Esophagus muscularis mucosa (tissue), 4 donors: Measurements from ENCODE around the gene PREP. TPM values are rescaled to one million over a fixed set of nuclear protein-coding genes. Genes with fewer than 3 reads are reported as not detected.
A peak's percentile ranks its signal among the peaks of the same experiment; 100 is the strongest.

Source experiments
- DNase-seq: peaks from one replicate; pipeline ENCODE4 v3.0.0-alpha.2; 2017; ENCODE audit errors: extremely low spot score
- H3K27ac ChIP-seq, 4 donors: fragments of 200-600 bp; sonication (generic); replicated peaks in 1 of 4; 1 replicate in 3 of 4; 2 replicates in 1 of 4; pipeline ENCODE4 v1.5.1; 2016 to 2019; ENCODE audit warnings: mild to moderate bottlenecking in 1 of 4
- H3K27me3 ChIP-seq, 4 donors: fragments of 200-600 bp; sonication (generic); one replicate each; pipeline versions ENCODE4 v1.5.1 to v1.6.0; 2016 to 2019
- H3K36me3 ChIP-seq, 4 donors: fragments of 200-600 bp; sonication (generic); one replicate each; pipeline ENCODE4 v1.5.1; 2016 to 2019
- H3K4me1 ChIP-seq, 4 donors: fragments of 200-600 bp; sonication (generic); one replicate each; pipeline ENCODE4 v1.5.1; 2016 to 2019
- H3K4me3 ChIP-seq, 4 donors: fragments of 200-600 bp; sonication (generic); 1 replicate in 2 of 4; 2 replicates in 2 of 4; pipeline ENCODE4 v1.5.1; 2016 to 2019; ENCODE audit warnings: mild to moderate bottlenecking in 4 of 4, moderate library complexity in 1 of 4
- H3K9me3 ChIP-seq, 4 donors: fragments of 200-600 bp; sonication (generic); 1 replicate in 3 of 4; 2 replicates in 1 of 4; pipeline ENCODE4 v1.5.1; 2016 to 2019
- EP300 ChIP-seq: sonication (generic); formaldehyde crosslinking; IDR thresholded peaks from one replicate; pipeline ENCODE4 v1.6.1; 2017; ENCODE audit warnings: antibody characterized with exemption
- POLR2A ChIP-seq: fragments of 450-650 bp; IDR thresholded peaks from one replicate; pipeline ENCODE4 v1.6.1; 2017; ENCODE audit warnings: antibody characterized with exemption, moderate library complexity, mild to moderate bottlenecking, low read depth
- POLR2AphosphoS5 ChIP-seq, 2 donors: sonication (generic); formaldehyde crosslinking; IDR thresholded peaks; one replicate each; pipeline ENCODE4 v1.6.1; 2017; ENCODE audit warnings: antibody characterized with exemption in 2 of 2
- WGBS: methylation state at CpG from one replicate; pipeline ENCODE4 v1.1.5; 2018; 5-methylcytosine and 5-hydroxymethylcytosine counted together
- intact Hi-C: fragments of 100-400 bp; cut with DNase I; formaldehyde crosslinking; loops from one replicate; pipeline ENCODE4 v1.15.1; 2023
- total RNA-seq, 4 donors: library from RNA; depleted of rRNA; stranded (reverse); fragments of >200 nt; gene quantifications; one replicate each; pipeline versions ENCODE4 v1.1.0 to v1.2.1, GENCODE V29; 2016
- TF ChIP-seq, protein P1 (sequence below), 3 experiments: fragments of 200-600 bp in 2 of 3; fragments of 450-650 bp in 1 of 3; sonication (generic) in 2 of 3; IDR thresholded peaks; one replicate each; pipeline ENCODE4 v1.5.1; 2017 to 2019; ENCODE audit warnings: antibody characterized with exemption in 3 of 3, mild to moderate bottlenecking in 2 of 3, moderate library complexity in 1 of 3

Gene PREP
- total RNA-seq, 4 donors from 2014 or later, result 17.9 to 21.6 (median 19.0) TPM

- TF ChIP-seq POLR2A (no peak), EP300 (no peak), POLR2AphosphoS5 (IDR thresholded peaks at IDR 0.05) (no peak)
- TF ChIP-seq, protein P1, sequence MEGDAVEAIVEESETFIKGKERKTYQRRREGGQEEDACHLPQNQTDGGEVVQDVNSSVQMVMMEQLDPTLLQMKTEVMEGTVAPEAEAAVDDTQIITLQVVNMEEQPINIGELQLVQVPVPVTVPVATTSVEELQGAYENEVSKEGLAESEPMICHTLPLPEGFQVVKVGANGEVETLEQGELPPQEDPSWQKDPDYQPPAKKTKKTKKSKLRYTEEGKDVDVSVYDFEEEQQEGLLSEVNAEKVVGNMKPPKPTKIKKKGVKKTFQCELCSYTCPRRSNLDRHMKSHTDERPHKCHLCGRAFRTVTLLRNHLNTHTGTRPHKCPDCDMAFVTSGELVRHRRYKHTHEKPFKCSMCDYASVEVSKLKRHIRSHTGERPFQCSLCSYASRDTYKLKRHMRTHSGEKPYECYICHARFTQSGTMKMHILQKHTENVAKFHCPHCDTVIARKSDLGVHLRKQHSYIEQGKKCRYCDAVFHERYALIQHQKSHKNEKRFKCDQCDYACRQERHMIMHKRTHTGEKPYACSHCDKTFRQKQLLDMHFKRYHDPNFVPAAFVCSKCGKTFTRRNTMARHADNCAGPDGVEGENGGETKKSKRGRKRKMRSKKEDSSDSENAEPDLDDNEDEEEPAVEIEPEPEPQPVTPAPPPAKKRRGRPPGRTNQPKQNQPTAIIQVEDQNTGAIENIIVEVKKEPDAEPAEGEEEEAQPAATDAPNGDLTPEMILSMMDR (IDR thresholded peaks at IDR 0.05), result no peak
- no peak overlapping the region for H3K27ac ChIP-seq
- H3K36me3 ChIP-seq, result peaks cover 2 to 8% (median 6%) of the 10 kb centered on the region in 4 donors
- no peaks in the 10 kb centered on the region for H3K9me3 ChIP-seq
- peaks cover 30 to 43% (median 35%) of the 10 kb centered on the region in 4 donors for H3K4me1 ChIP-seq
- H3K27me3 ChIP-seq, result no peaks in the 10 kb centered on the region
- no peak for DNase-seq
- intact Hi-C loops, result loop anchor here (5.0 to 10.0 kb wide), 4 partner anchors 84 to 407 kb away; a partner anchor contains a TSS
- peak overlapping the region; percentile 73 to 87 (median 80) for H3K4me3 ChIP-seq
- WGBS, result 68% methylated on average over 8 of the region's 8 CpGs
Measured at GRCh38 chr6:105401247-105402089, 1.4 kb downstream of the PREP start.

GRCh38 chr6:105400501-105400900 is 2.4 kb downstream of the PREP start:
- peaks cover 30 to 43% (median 35%) of the 10 kb centered on the region in 4 donors for H3K4me1 ChIP-seq
- peaks cover 10 to 18% (median 15%) of the 10 kb centered on the region in 4 donors for H3K36me3 ChIP-seq
- intact Hi-C loops, result loop anchor here (5.0 to 10.0 kb wide), 4 partner anchors 83 to 406 kb away; a partner anchor contains a TSS
- TF ChIP-seq, protein P1 (IDR thresholded peaks at IDR 0.05), result no peak
- TF ChIP-seq POLR2A (no peak), EP300 (no peak), POLR2AphosphoS5 (IDR thresholded peaks at IDR 0.05) (no peak)
- H3K9me3 ChIP-seq, result no peaks in the 10 kb centered on the region
- 83% methylated on average over 3 of the region's 3 CpGs for WGBS
- DNase-seq, result no peak
- no peak overlapping the region for H3K27ac ChIP-seq
- no peak overlapping the region for H3K4me3 ChIP-seq
- no peaks in the 10 kb centered on the region for H3K27me3 ChIP-seq

DNA sequence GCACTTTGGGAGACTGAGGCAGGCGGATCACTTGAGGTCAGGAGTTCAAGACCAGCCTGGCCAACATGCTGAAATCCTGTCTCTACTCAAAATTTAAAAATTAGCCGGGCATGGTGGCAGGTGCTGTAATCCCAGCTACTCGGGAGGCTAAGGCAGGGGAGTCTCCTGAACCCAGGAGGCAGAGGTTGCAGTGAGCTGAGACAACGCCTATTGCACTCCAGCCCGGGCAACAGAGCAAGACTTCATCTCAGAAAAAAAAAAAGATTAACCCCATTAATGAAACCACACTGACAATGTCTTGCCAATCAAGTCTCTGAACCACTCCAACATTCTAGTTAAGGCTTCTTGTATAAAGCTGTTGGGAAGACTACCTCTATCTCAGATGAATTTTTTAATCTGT is 4.0 kb downstream of the PREP start:
- peaks cover 10 to 29% (median 20%) of the 10 kb centered on the region in 4 donors for H3K36me3 ChIP-seq
- H3K27ac ChIP-seq, result no peak overlapping the region
- WGBS, result 85% methylated on average over 4 of the region's 5 CpGs
- TF ChIP-seq POLR2AphosphoS5 (IDR thresholded peaks at IDR 0.05) (no peak), POLR2A (no peak), EP300 (no peak)
- TF ChIP-seq, protein P1 (IDR thresholded peaks at IDR 0.05), result no peak
- no peak for DNase-seq
- peaks cover 28 to 39% (median 32%) of the 10 kb centered on the region in 4 donors for H3K4me1 ChIP-seq
- H3K4me3 ChIP-seq, result no peak overlapping the region
- intact Hi-C loops, result no loop called here
- H3K27me3 ChIP-seq, result no peaks in the 10 kb centered on the region
- H3K9me3 ChIP-seq, result no peaks in the 10 kb centered on the region

- 54% methylated on average over 6 of the region's 6 CpGs for WGBS
- H3K4me3 ChIP-seq, result no peak overlapping the region
- peaks cover 25 to 35% (median 28%) of the 10 kb centered on the region in 4 donors for H3K4me1 ChIP-seq
- H3K36me3 ChIP-seq, result peaks cover 10 to 29% (median 20%) of the 10 kb centered on the region in 4 donors
- no peaks in the 10 kb centered on the region for H3K27me3 ChIP-seq
- no peak for DNase-seq
- intact Hi-C loops, result no loop called here
- TF ChIP-seq POLR2AphosphoS5 (IDR thresholded peaks at IDR 0.05) (no peak), EP300 (no peak), POLR2A (no peak)
- TF ChIP-seq, protein P1 (IDR thresholded peaks at IDR 0.05), result no peak
- H3K9me3 ChIP-seq, result no peaks in the 10 kb centered on the region
- H3K27ac ChIP-seq, result no peak overlapping the region
Measured at GRCh38 chr6:105397987-105398386, 4.9 kb downstream of the PREP start.
